Fibroblast of lung (primary cell): ENCODE data around the gene MYLK.

Source experiments
- EZH2 ChIP-seq: IDR thresholded peaks from 2 replicates; pipeline ENCODE4 v1.5.1; 2012; ENCODE audit warnings: low read length, control low read depth, mild to moderate bottlenecking; ENCODE audit errors: missing control alignments
- TF ChIP-seq, protein P1 (sequence below), 2 donors: IDR thresholded peaks in 1 of 2; conservative IDR thresholded peaks in 1 of 2; 1 replicate in 1 of 2; 2 replicates in 1 of 2; pipeline ENCODE4 v1.5.1; 2011 to 2012; ENCODE audit warnings: low read length in 2 of 2, control low read depth in 1 of 2, inconsistent platforms in 1 of 2, low read depth in 1 of 2, mild to moderate bottlenecking in 1 of 2

DNA sequence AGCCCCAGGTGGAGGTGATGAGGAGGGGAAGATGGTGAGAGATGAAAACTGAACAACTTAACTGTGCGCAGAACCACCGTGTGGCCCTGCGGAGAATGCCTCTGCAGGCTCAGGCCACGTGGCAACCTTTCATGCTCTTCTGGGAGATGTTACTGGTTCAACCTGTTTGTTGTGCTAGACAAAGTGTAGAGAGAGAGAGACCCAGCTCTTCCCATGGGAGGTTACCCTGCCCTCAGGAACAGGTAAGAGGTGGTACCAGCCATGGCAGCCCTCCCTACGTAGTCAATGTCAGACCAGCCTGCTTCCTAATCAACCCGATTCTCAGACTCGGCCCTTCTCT is 262.3 kb downstream of the MYLK start:
- TF ChIP-seq, protein P1, sequence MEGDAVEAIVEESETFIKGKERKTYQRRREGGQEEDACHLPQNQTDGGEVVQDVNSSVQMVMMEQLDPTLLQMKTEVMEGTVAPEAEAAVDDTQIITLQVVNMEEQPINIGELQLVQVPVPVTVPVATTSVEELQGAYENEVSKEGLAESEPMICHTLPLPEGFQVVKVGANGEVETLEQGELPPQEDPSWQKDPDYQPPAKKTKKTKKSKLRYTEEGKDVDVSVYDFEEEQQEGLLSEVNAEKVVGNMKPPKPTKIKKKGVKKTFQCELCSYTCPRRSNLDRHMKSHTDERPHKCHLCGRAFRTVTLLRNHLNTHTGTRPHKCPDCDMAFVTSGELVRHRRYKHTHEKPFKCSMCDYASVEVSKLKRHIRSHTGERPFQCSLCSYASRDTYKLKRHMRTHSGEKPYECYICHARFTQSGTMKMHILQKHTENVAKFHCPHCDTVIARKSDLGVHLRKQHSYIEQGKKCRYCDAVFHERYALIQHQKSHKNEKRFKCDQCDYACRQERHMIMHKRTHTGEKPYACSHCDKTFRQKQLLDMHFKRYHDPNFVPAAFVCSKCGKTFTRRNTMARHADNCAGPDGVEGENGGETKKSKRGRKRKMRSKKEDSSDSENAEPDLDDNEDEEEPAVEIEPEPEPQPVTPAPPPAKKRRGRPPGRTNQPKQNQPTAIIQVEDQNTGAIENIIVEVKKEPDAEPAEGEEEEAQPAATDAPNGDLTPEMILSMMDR (conservative IDR thresholded peaks at IDR 0.05 in 1 of 2, IDR thresholded peaks at IDR 0.05 in 1 of 2; ENCODE audit: low read depth in 1 of 2, low read length in 2 of 2), result no peak
- TF ChIP-seq EZH2, result no peak
